ENCODE results near the gene SLC2A6. TPM values are rescaled to one million over a fixed set of nuclear protein-coding genes. Genes with fewer than 3 reads are reported as not detected.

The SLC2A6 gene
- total and polyA plus RNA-seq, 10 of the 15 experiments (the other 5 are each of a cell fraction or from before 2014, with no cell fraction given), result 1.1 to 37.9 (median 18.3) TPM

- TF ChIP-seq CEBPZ (IDR thresholded peaks at IDR 0.05; ENCODE audit: low read depth, low read length) (no peak), RB1 (IDR thresholded peaks at IDR 0.05; ENCODE audit: borderline replicate concordance) (no peak), PKNOX1 (IDR thresholded peaks at IDR 0.05) (peak; percentile 53; the same call in 1 of the 2 replicates), ZZZ3 (IDR thresholded peaks at IDR 0.05; ENCODE audit: control insufficient read depth, insufficient read length, low read depth) (no peak), ZNF217 (IDR thresholded peaks at IDR 0.05) (no peak), SMARCA5 (IDR thresholded peaks at IDR 0.05) (peak; percentile 41; the same call in 1 of the 2 replicates), MEF2B (IDR thresholded peaks at IDR 0.05; ENCODE audit: partially characterized antibody, poor library complexity, severe bottlenecking) (no peak), CBFB (IDR thresholded peaks at IDR 0.05; ENCODE audit: low read depth) (no peak), RCOR1 (conservative IDR thresholded peaks at IDR 0.05; ENCODE audit: low read depth, low read length) (no peak), SRF (IDR thresholded peaks at IDR 0.05; ENCODE audit: low read depth in 2 of 2, low read length in 2 of 2) (no peak), USF1 (IDR thresholded peaks at IDR 0.05; ENCODE audit: borderline replicate concordance, extremely low read length, insufficient read depth, low read depth, low read length) (no peak), NRF1 (conservative IDR thresholded peaks at IDR 0.05; ENCODE audit: low read depth, low read length) (no peak), FOXM1 (IDR thresholded peaks at IDR 0.05; ENCODE audit: low read depth, low read length) (no peak), FOXK2 (IDR thresholded peaks at IDR 0.05) (no peak), SREBF1 (IDR thresholded peaks at IDR 0.05; ENCODE audit: low read length) (no peak), SMAD1 (IDR thresholded peaks at IDR 0.05; ENCODE audit: low read depth, partially characterized antibody) (no peak), BCL11A (IDR thresholded peaks at IDR 0.05; ENCODE audit: low read depth, low read length) (no peak)
- TF ChIP-seq, protein P1, sequence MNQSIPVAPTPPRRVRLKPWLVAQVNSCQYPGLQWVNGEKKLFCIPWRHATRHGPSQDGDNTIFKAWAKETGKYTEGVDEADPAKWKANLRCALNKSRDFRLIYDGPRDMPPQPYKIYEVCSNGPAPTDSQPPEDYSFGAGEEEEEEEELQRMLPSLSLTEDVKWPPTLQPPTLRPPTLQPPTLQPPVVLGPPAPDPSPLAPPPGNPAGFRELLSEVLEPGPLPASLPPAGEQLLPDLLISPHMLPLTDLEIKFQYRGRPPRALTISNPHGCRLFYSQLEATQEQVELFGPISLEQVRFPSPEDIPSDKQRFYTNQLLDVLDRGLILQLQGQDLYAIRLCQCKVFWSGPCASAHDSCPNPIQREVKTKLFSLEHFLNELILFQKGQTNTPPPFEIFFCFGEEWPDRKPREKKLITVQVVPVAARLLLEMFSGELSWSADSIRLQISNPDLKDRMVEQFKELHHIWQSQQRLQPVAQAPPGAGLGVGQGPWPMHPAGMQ (IDR thresholded peaks at IDR 0.05; ENCODE audit: borderline replicate concordance), result no peak
- TF ChIP-seq, protein P2, sequence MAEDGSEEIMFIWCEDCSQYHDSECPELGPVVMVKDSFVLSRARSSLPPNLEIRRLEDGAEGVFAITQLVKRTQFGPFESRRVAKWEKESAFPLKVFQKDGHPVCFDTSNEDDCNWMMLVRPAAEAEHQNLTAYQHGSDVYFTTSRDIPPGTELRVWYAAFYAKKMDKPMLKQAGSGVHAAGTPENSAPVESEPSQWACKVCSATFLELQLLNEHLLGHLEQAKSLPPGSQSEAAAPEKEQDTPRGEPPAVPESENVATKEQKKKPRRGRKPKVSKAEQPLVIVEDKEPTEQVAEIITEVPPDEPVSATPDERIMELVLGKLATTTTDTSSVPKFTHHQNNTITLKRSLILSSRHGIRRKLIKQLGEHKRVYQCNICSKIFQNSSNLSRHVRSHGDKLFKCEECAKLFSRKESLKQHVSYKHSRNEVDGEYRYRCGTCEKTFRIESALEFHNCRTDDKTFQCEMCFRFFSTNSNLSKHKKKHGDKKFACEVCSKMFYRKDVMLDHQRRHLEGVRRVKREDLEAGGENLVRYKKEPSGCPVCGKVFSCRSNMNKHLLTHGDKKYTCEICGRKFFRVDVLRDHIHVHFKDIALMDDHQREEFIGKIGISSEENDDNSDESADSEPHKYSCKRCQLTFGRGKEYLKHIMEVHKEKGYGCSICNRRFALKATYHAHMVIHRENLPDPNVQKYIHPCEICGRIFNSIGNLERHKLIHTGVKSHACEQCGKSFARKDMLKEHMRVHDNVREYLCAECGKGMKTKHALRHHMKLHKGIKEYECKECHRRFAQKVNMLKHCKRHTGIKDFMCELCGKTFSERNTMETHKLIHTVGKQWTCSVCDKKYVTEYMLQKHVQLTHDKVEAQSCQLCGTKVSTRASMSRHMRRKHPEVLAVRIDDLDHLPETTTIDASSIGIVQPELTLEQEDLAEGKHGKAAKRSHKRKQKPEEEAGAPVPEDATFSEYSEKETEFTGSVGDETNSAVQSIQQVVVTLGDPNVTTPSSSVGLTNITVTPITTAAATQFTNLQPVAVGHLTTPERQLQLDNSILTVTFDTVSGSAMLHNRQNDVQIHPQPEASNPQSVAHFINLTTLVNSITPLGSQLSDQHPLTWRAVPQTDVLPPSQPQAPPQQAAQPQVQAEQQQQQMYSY (CRISPR knock-in tag; IDR thresholded peaks at IDR 0.05), result no peak
Observed at GRCh38 chr9:133421615-133422542, 57.0 kb downstream of the SLC2A6 start, which contains the start of gene ADAMTS13 (continued).
